Activated CD4-positive, alpha-beta T cell treated with anti-CD3 and anti-CD28 coated beads, Interleukin-2, amount 50 U/mL, for 48 hours (primary cell): Measurements from ENCODE around the gene FOSL2.

ENCODE experiments used
- DNase-seq, 2 experiments: peaks; one replicate each; pipeline ENCODE4 v3.0.0-alpha.2; 2020

Gene FOSL2

DNA sequence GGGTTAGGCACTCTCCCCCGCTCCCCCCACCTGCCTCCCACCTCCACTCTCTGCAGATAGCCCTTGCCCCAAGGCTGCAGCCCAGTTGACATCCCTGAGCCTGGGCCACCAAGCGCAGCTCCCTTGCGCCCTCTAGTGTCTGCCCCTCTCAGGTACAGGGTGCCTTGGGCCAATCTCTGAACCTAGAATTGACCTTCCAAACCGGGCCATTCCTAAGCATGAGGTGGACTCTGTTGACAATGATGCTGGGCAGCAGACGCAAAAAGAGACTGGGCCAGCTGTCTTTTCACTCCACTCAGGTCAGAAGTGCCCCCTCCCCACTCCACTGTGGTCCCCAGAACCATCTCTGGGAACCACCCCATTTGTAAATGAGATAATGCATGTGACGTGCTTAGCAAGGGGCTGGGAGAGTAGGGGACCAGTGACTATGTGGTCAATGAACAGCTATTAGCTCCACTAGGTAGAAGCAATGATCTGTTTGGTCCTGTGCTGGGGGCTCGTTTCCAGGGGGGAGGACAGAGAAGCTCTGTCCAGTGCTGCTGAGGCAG lies 60.0 kb downstream of the FOSL2 start:
- peak; percentile 91 to 93 for DNase-seq

DNA sequence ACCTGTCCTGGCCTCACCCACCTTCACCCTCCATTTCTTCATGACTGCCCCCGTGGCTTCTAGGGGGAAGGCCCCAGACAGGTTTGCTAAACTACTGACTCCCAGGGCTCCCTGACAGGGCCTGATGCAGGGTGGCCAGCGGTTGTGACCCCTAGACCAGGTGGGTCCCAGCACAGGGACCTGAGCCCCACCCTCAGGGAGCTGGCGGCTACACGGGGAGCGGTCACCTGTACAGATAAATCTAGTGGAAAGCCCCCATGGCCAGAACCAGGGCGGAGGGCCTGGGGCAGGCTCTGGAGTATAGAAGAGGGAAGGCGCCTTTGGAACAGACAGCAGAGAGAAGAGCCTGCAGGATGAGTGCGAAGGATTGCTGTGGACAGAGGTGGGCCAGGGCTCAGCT lies 60.7 kb downstream of the FOSL2 start:
- no peak for DNase-seq

DNA sequence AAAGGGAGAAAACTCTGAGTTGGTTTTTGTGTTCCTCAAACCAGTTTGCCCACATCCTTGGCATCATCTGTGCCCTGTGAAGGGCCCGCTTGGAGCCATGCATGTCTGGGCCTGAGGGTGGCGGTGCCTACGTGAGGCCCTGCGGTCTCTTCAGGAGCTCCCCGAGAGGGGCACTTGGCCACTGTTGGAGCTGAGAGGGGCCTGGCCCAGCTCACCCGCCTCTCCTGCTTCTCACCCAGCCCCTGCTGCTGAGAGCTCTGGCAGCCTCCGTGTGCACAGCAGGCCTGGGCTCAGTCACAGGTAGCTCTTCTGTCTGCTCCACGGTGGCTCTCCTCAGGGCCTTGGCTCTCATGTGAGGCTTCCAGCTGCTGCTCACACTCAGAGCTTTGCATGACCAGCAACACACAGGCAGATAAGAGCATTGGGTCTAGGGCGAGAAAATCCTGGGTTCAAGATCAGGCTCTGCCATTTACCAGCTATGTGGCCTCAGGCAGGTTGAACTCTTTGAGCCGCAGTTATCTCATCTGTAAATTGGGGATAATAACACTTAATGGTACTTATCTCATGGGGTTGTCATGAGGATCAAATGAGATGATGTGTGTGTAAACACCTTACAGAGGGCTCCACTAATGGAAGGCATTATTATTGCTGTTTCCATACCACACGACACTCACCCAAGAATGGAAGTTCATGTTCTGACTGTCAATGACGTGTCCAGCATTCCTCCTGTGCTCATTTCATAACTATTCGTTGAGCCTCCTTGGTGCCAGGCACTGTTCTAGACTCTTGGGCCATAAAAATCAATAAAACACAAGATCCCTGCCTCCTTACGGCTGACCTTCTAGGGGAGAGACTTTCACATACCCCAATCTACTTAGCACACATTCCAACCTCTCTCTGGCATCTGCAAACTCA lies 61.6 kb downstream of the FOSL2 start:
- no peak for DNase-seq

DNA sequence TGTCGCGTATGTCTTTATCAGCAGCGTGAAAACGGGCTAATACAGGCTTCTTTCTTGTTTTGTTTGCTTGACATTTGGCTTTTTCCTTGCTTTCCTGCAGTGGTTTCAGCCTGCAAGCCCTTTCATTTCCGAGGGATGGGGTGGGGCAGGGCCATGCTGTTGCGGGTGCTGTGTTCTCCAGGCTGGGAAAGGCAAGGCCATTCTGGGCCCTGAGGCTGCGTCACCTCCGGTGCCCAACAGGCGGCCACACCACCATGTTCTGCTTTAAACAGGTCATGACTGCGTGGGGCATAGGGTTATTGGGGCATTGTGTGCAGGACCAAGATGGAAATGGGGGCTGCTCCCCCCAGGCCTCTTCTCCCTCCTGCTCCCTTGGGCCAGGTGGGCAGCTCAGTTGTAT lies 64.6 kb downstream of the FOSL2 start:
- DNase-seq, result no peak

DNA sequence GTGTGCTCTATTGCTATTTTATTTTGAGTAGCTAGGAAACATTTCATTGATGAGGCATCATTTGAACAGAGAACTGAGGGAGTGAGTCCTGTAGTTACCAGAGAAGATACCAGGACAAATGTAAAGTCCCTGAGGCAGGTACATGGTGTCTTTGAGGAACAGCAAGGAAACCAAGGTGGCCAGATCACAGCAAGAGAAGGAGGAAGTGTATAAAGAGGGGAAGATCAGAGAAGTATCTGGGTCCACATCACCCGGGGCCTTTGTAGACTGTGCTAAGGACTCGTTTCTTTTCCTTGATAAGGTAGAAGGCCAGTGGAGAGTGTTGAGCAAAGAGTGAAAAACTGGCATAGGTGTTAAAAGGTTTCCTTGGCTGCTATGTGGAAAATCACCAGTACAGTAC lies 68.4 kb downstream of the FOSL2 start:
- no peak for DNase-seq

DNA sequence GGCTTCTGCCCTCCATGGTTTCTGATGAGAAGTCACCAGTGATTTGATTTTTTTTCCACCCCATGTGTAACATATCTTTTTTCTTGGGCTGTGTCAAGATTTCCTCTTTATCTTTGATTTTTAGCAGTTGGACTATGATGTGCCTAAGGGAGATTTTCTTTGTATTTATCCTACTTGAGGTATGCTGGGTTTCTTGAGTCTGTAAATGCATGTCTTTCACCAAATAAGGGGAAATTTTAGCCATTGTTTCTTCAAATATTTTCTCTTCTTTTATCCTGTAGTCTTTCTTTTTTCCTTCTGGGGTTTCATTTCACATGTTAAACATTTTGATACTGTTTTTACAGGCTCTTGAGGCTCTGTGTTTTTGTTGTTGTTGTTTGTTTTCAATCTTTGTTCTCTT lies 69.5 kb downstream of the FOSL2 start:
- no peak for DNase-seq

DNA sequence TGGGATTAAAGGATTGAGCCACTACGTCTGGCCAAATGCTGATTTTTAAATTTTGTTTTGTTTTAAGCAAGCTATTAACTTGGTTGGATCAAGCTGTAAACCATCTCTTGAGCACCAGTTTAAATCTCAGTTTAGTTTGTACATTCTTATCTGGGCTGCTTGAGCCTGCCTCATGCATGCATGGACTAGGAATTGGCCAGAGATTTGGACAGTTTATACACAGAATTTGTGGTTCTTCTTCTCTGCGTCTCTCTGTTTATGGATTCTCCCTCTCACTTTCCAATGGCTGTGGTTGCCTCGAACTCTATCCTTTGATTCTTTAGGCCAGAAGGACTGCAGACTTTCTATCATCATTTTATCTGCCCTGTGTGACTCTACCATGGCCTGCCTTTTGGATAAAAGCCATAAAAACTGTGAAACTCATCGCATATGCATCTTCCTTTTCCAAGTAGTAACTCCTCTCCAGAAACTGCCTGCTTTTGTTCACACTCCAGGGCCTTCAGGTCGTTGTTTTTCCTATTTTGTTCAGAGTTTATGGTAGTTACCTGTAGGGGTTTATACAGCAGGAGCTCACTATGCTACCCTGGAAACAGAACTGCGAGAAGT lies 70.7 kb downstream of the FOSL2 start:
- no peak for DNase-seq

DNA sequence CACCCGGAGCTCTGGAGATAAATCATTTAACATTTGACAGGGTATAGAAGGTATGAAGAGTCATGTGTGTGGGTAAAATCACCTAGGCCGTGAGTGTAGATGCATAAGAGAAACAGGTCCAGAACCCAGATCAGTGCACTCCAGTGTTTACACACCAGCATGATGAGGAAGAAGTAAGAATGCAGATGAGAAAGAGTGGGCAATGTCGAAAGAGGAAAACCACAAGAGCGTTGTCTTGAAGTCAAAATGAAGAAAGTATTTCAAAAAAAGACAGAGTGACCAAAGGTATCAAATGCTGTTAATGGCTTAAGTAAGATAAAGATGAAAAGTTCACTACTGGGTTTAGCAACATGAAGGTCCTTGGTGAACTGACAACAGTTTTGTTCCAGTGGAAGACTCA lies 71.2 kb downstream of the FOSL2 start:
- DNase-seq, result no peak

DNA sequence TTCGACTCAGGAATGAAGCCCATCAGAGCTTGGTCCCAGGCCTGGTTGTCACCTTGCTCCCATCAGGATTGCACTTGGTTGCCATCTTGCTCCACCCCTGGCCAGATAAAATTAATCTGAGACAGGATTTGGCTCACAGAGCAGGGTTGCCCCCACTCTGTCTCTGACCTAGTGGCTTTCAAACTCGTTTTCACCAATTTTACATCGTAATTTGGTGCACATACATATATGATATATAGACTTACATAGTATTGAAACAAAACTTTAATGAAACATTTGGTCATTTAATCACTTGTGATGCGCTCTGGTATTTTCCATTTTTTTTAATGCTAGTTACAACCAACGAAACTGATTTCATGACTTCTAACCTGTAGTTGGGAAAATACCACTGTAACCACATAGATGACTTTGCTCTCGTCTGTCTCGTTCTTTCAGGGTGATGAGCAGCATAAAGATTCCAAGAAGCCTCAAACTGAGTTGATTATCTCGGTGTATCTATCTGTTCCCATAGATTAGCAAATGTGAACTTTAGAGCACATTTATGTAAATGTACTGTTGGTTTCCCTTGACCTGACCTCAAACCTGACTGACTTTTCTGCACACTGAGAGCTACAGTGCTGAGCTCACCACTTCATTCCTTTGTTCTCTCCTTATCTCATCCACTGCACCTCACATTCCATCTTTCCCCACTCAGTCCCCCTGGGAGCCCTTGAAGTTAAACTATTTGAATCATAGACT lies 72.7 kb downstream of the FOSL2 start:
- no peak for DNase-seq
